IMR-90 (cell line): ENCODE measurements around the gene PARD3. TPM values are rescaled to one million over a fixed set of nuclear protein-coding genes. Genes with fewer than 3 reads are reported as not detected.

ENCODE experiments used
- ATAC-seq: fragments of 200-7000 bp; cut with Tn5 transposase; 2 replicates; pipeline ENCODE4 v1.9.1; 2020; ENCODE audit warnings: low read depth, mild to moderate bottlenecking, moderate library complexity
- BruUV-seq: library from RNA; stranded (reverse); fragments of 400-500 nt; replicated peaks from 2 replicates; lab custom pipeline; 2021; lab: Mats Ljungman, UMichigan
- CTCF ChIA-PET: fragments of 300-600 bp; formaldehyde crosslinking; extraction: SDS; loops from one replicate; lab custom pipeline; 2021; ENCODE audit warnings: antibody characterized with exemption; lab: Yijun Ruan, JAX
- POLR2A ChIA-PET: fragments of 300-600 bp; sonication (Branson Sonifier 250); formaldehyde crosslinking; loops from one replicate; lab custom pipeline; 2022; ENCODE audit warnings: antibody characterized with exemption; ENCODE audit not compliant: unreplicated experiment; lab: Charles Lee
- DNase-seq: peaks from one replicate; pipeline ENCODE4 v3.0.0; 2013
- H2AFZ ChIP-seq: replicated peaks from 2 replicates; pipeline ENCODE3; 2013; ENCODE audit warnings: low read length, mild to moderate bottlenecking; ENCODE audit not compliant: poor library complexity
- H2AK5ac ChIP-seq: 2 replicates; pipeline ENCODE4 v1.6.1; 2013; ENCODE audit warnings: low read depth, low read length, inconsistent platforms
- H2AK9ac ChIP-seq: replicated peaks from 2 replicates; pipeline ENCODE3; 2013; ENCODE audit warnings: mild to moderate bottlenecking, low read depth, low read length, moderate library complexity; ENCODE audit not compliant: poor library complexity
- H2BK120ac ChIP-seq: 2 replicates; pipeline ENCODE4 v1.6.1; 2013; ENCODE audit warnings: low read depth, low read length, inconsistent platforms
- H2BK15ac ChIP-seq: 3 replicates; pipeline ENCODE4 v1.6.1; 2013; ENCODE audit warnings: low read depth, low read length, inconsistent platforms
- H2BK20ac ChIP-seq: 2 replicates; pipeline ENCODE4 v1.6.1; 2013; ENCODE audit warnings: low read depth, mild to moderate bottlenecking, inconsistent platforms, low read length, moderate library complexity
- H2BK5ac ChIP-seq: 2 replicates; pipeline ENCODE4 v1.6.1; 2013; ENCODE audit warnings: mild to moderate bottlenecking, low read depth, low read length, inconsistent platforms; ENCODE audit not compliant: poor library complexity, severe bottlenecking
- H3K14ac ChIP-seq: replicated peaks from 2 replicates; pipeline ENCODE4 v1.6.1; 2013; ENCODE audit warnings: low read depth, low read length, inconsistent platforms
- H3K18ac ChIP-seq: 2 replicates; pipeline ENCODE4 v1.6.1; 2013; ENCODE audit warnings: low read depth, low read length, control low read depth
- H3K23ac ChIP-seq: 2 replicates; pipeline ENCODE4 v1.6.1; 2013; ENCODE audit warnings: low read depth, low read length, inconsistent platforms
- H3K27ac ChIP-seq: 2 replicates; pipeline ENCODE4 v1.5.1; 2013; ENCODE audit warnings: mild to moderate bottlenecking, control low read depth, low read length; ENCODE audit not compliant: insufficient read depth
- H3K27me3 ChIP-seq: 2 replicates; pipeline ENCODE4 v1.6.1; 2013; ENCODE audit warnings: low read length; ENCODE audit not compliant: control insufficient read depth, insufficient read depth
- H3K36me3 ChIP-seq: 2 replicates; pipeline ENCODE4 v1.6.1; 2013; ENCODE audit warnings: low read length, mixed read lengths; ENCODE audit not compliant: control insufficient read depth, insufficient read depth
- H3K4ac ChIP-seq: 2 replicates; pipeline ENCODE4 v1.6.1; 2013; ENCODE audit warnings: low read depth, low read length, inconsistent platforms
- H3K4me1 ChIP-seq: 2 replicates; pipeline ENCODE4 v1.6.1; 2013; ENCODE audit warnings: low read length, mixed read lengths; ENCODE audit not compliant: control insufficient read depth, insufficient read depth
- H3K4me2 ChIP-seq: 2 replicates; pipeline ENCODE4 v1.6.1; 2013; ENCODE audit warnings: low read depth, mild to moderate bottlenecking, control low read depth, low read length, moderate library complexity
- H3K4me3 ChIP-seq: 2 replicates; pipeline ENCODE4 v1.5.1; 2013; ENCODE audit warnings: low read depth, mild to moderate bottlenecking, control low read depth, low read length, moderate library complexity; ENCODE audit not compliant: insufficient read depth
- H3K56ac ChIP-seq: 2 replicates; pipeline ENCODE4 v1.6.1; 2013; ENCODE audit warnings: low read length, inconsistent platforms; ENCODE audit not compliant: insufficient read depth; ENCODE audit errors: extremely low read depth
- H3K79me1 ChIP-seq, 2 experiments: 2 replicates each; pipeline ENCODE4 v1.6.1; 2013; ENCODE audit warnings: low read length in 2 of 2, inconsistent platforms in 1 of 2, low read depth in 1 of 2
- H3K9ac ChIP-seq: 2 replicates; pipeline ENCODE4 v1.6.1; 2013; ENCODE audit warnings: low read depth, low read length, control low read depth
- H3K9me1 ChIP-seq: 2 replicates; pipeline ENCODE4 v1.6.1; 2013; ENCODE audit warnings: low read length, inconsistent platforms; ENCODE audit not compliant: insufficient read depth
- H3K9me3 ChIP-seq: 2 replicates; pipeline ENCODE4 v1.6.1; 2013; ENCODE audit warnings: low read length; ENCODE audit not compliant: control insufficient read depth, insufficient read depth
- H4K20me1 ChIP-seq: 2 replicates; pipeline ENCODE4 v1.6.1; 2013; ENCODE audit warnings: low read length, inconsistent platforms; ENCODE audit not compliant: insufficient read depth
- H4K5ac ChIP-seq: 2 replicates; pipeline ENCODE4 v1.6.1; 2013; ENCODE audit warnings: mild to moderate bottlenecking, low read depth, low read length, control low read depth
- H4K8ac ChIP-seq, 2 experiments: 2 replicates each; pipeline ENCODE4 v1.6.1; 2013; ENCODE audit warnings: low read depth in 2 of 2, low read length in 2 of 2, control low read depth in 1 of 2, inconsistent platforms in 1 of 2
- H4K91ac ChIP-seq: 2 replicates; pipeline ENCODE4 v1.6.1; 2013; ENCODE audit warnings: low read depth, low read length, inconsistent platforms; ENCODE audit not compliant: insufficient read depth
- BHLHE40 ChIP-seq: fragments of 150-350 bp; IDR thresholded peaks from 2 replicates; pipeline ENCODE4 v1.6.1; 2016; ENCODE audit warnings: mild to moderate bottlenecking, low read depth, low read length
- CEBPB ChIP-seq: IDR thresholded peaks from 2 replicates; pipeline ENCODE4 v1.6.1; 2012; ENCODE audit warnings: low read depth, low read length, improper control_type of control experiment
- CHD1 ChIP-seq: IDR thresholded peaks from 2 replicates; pipeline ENCODE4 v1.6.1; 2012; ENCODE audit warnings: low read depth, low read length, improper control_type of control experiment
- FOS ChIP-seq: fragments of 150-350 bp; IDR thresholded peaks from 2 replicates; pipeline ENCODE4 v1.6.1; 2016; ENCODE audit warnings: low read depth, low read length
- MAFK ChIP-seq: IDR thresholded peaks from 2 replicates; pipeline ENCODE4 v1.6.1; 2012; ENCODE audit warnings: low read depth, low read length, improper control_type of control experiment
- MAZ ChIP-seq: IDR thresholded peaks from 2 replicates; pipeline ENCODE4 v1.6.1; 2012; ENCODE audit warnings: low read depth, mild to moderate bottlenecking, low read length, improper control_type of control experiment, moderate library complexity, borderline replicate concordance
- MXI1 ChIP-seq: IDR thresholded peaks from 2 replicates; pipeline ENCODE4 v1.6.1; 2012; ENCODE audit warnings: low read depth, mild to moderate bottlenecking, low read length, moderate library complexity, borderline replicate concordance
- NFE2L2 ChIP-seq: fragments of 150-350 bp; IDR thresholded peaks from 2 replicates; pipeline ENCODE4 v1.6.1; 2016; ENCODE audit warnings: low read depth, mild to moderate bottlenecking, low read length
- POLR2A ChIP-seq: IDR thresholded peaks from 2 replicates; pipeline ENCODE4 v1.6.1; 2012; ENCODE audit warnings: mild to moderate bottlenecking, low read depth, low read length
- RAD21 ChIP-seq: IDR thresholded peaks from 2 replicates; pipeline ENCODE4 v1.6.1; 2012; ENCODE audit warnings: low read length, improper control_type of control experiment
- RCOR1 ChIP-seq: IDR thresholded peaks from 2 replicates; pipeline ENCODE4 v1.6.1; 2012; ENCODE audit warnings: mild to moderate bottlenecking, low read length, improper control_type of control experiment; ENCODE audit not compliant: insufficient replicate concordance
- RFX5 ChIP-seq: IDR thresholded peaks from 2 replicates; pipeline ENCODE4 v1.8.0; 2012; ENCODE audit warnings: low read depth, mild to moderate bottlenecking, low read length, moderate library complexity
- SMC3 ChIP-seq: fragments of 150-350 bp; IDR thresholded peaks from 2 replicates; pipeline ENCODE4 v1.6.1; 2016; ENCODE audit warnings: low read depth, mild to moderate bottlenecking, antibody characterized with exemption, low read length, moderate library complexity
- WGBS, 2 experiments: methylation state at CpG; one replicate each; pipeline versions ENCODE4 v1.1.5 to v1.1.7; 2013; ENCODE audit warnings: missing lambda C conversion rate in 2 of 2; ENCODE audit not compliant: insufficient read length in 1 of 2; ENCODE audit errors: extremely low coverage in 2 of 2; 5-methylcytosine and 5-hydroxymethylcytosine counted together
- dilution Hi-C: fragments of 300-500 bp; cut with HindIII; formaldehyde crosslinking; loops from one replicate; pipeline ENCODE4 v1.14.3; 2018; ENCODE audit warnings: low sequenced_read_pairs; ENCODE audit not compliant: unreplicated experiment
- in situ Hi-C: fragments of 300-500 bp; cut with MboI; formaldehyde crosslinking; loops from 3 replicates; pipeline ENCODE4 v1.14.3; 2019; ENCODE audit warnings: low sequenced_read_pairs, inconsistent platforms, mixed read lengths
- intact Hi-C: fragments of 100-400 bp; cut with micrococcal nuclease; formaldehyde crosslinking; loops from 2 replicates; pipeline ENCODE4 v1.10.0; 2022
- polyA plus RNA-seq, 3 experiments: library from polyadenylated mRNA; depleted of rRNA; stranded (reverse); fragments of >200 nt; gene quantifications; 2 replicates each; pipeline ENCODE4 v1.2.3, GENCODE V29; 2012; ENCODE audit warnings: low replicate concordance in 1 of 3
- total RNA-seq: library from RNA; depleted of rRNA; stranded (reverse); fragments of >200 nt; gene quantifications from 2 replicates; pipeline ENCODE4 v1.2.3, GENCODE V29; 2012
- TF ChIP-seq, protein P1 (sequence below): fragments of 150-350 bp; IDR thresholded peaks from 2 replicates; pipeline ENCODE4 v1.6.1; 2017; ENCODE audit warnings: mild to moderate bottlenecking, antibody characterized with exemption, low read length, low read depth
- TF ChIP-seq, protein P2 (sequence below): fragments of 150-350 bp; IDR thresholded peaks from 2 replicates; pipeline ENCODE4 v1.6.1; 2016; ENCODE audit warnings: low read depth, mild to moderate bottlenecking, low read length, moderate library complexity, borderline replicate concordance
- TF ChIP-seq, protein P3 (sequence below): conservative IDR thresholded peaks from 2 replicates; pipeline ENCODE4 v1.5.1; 2012; ENCODE audit warnings: mild to moderate bottlenecking, low read depth, low read length, improper control_type of control experiment

Gene PARD3
- total and polyA plus RNA-seq, 2 of the 4 experiments (the other 2 are of a cell fraction) = 14.6 to 37.5 TPM

DNA sequence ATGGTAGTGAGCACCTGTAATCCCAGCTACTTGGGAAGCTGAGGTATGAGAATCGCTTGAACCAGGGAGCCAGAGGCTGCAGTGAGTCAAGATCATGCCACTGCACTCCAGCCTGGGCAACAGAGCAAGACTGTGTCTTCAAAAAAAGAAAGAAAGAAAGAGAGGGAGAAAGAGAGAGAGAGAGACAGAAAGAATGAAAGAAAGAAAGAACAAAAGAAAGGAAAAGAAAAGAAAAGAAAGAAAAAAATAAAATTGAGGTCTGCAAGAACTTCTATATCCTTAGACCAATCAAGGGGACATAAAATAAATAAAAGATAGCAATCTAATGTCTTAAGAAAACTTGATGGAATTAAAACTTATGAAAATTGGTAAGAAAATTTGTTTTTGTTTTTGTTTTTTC, 34.9 kb upstream of the PARD3 start:
- in situ Hi-C loops (no loop called here), intact Hi-C loops (no loop called here), dilution Hi-C loops (no loop called here)
- no peak overlapping the region for H2BK5ac ChIP-seq
- H3K9ac ChIP-seq = no peak overlapping the region
- H3K36me3 ChIP-seq = no peaks in the 10 kb centered on the region
- H3K4ac ChIP-seq = no peak overlapping the region
- no peak overlapping the region for H3K14ac ChIP-seq
- TF ChIP-seq, protein P1, sequence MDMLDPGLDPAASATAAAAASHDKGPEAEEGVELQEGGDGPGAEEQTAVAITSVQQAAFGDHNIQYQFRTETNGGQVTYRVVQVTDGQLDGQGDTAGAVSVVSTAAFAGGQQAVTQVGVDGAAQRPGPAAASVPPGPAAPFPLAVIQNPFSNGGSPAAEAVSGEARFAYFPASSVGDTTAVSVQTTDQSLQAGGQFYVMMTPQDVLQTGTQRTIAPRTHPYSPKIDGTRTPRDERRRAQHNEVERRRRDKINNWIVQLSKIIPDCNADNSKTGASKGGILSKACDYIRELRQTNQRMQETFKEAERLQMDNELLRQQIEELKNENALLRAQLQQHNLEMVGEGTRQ = no peak
- TF ChIP-seq SMC3 = no peak
- no peak for TF ChIP-seq POLR2A
- TF ChIP-seq MAZ = no peak
- TF ChIP-seq FOS = no peak
- no peak for TF ChIP-seq RFX5
- TF ChIP-seq RAD21 = no peak
- TF ChIP-seq BHLHE40 = no peak
- TF ChIP-seq, protein P2, sequence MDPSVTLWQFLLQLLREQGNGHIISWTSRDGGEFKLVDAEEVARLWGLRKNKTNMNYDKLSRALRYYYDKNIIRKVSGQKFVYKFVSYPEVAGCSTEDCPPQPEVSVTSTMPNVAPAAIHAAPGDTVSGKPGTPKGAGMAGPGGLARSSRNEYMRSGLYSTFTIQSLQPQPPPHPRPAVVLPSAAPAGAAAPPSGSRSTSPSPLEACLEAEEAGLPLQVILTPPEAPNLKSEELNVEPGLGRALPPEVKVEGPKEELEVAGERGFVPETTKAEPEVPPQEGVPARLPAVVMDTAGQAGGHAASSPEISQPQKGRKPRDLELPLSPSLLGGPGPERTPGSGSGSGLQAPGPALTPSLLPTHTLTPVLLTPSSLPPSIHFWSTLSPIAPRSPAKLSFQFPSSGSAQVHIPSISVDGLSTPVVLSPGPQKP = no peak
- TF ChIP-seq CEBPB = no peak
- TF ChIP-seq MAFK = no peak
- TF ChIP-seq, protein P3, sequence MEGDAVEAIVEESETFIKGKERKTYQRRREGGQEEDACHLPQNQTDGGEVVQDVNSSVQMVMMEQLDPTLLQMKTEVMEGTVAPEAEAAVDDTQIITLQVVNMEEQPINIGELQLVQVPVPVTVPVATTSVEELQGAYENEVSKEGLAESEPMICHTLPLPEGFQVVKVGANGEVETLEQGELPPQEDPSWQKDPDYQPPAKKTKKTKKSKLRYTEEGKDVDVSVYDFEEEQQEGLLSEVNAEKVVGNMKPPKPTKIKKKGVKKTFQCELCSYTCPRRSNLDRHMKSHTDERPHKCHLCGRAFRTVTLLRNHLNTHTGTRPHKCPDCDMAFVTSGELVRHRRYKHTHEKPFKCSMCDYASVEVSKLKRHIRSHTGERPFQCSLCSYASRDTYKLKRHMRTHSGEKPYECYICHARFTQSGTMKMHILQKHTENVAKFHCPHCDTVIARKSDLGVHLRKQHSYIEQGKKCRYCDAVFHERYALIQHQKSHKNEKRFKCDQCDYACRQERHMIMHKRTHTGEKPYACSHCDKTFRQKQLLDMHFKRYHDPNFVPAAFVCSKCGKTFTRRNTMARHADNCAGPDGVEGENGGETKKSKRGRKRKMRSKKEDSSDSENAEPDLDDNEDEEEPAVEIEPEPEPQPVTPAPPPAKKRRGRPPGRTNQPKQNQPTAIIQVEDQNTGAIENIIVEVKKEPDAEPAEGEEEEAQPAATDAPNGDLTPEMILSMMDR = no peak
- no peak for TF ChIP-seq RCOR1
- no peak for TF ChIP-seq CHD1
- TF ChIP-seq MXI1 = no peak
- no peak for TF ChIP-seq NFE2L2
- H3K27me3 ChIP-seq = peaks cover 7% of the 10 kb centered on the region
- no peak overlapping the region for H2AK9ac ChIP-seq
- H3K27ac ChIP-seq = no peak overlapping the region
- no peaks in the 10 kb centered on the region for H4K20me1 ChIP-seq
- no peaks in the 10 kb centered on the region for H3K9me1 ChIP-seq
- H3K4me1 ChIP-seq = no peaks in the 10 kb centered on the region
- H3K23ac ChIP-seq = no peak overlapping the region
- DNase-seq (no peak), ATAC-seq (no peak)
- H3K4me2 ChIP-seq = no peak overlapping the region
- POLR2A ChIA-PET = no interaction called here
- H4K5ac ChIP-seq = no peak overlapping the region
- no peak overlapping the region for H3K4me3 ChIP-seq
- H3K9me3 ChIP-seq = no peaks in the 10 kb centered on the region
- CTCF ChIA-PET = no interaction called here
- H2AFZ ChIP-seq = no peak overlapping the region
- H2BK20ac ChIP-seq = no peak overlapping the region
- no peak overlapping the region for H4K8ac ChIP-seq
- H2AK5ac ChIP-seq = no peak overlapping the region
- H3K18ac ChIP-seq = no peak overlapping the region
- no peak overlapping the region for H3K56ac ChIP-seq
- no peak overlapping the region for H2BK120ac ChIP-seq
- no peak overlapping the region for H4K91ac ChIP-seq
- 89% methylated on average over 1 of the region's 1 CpG; no CpG with 5 or more reads in 1 of the 2 experiments for WGBS, 2 experiments
- no peaks in the 10 kb centered on the region for H3K79me1 ChIP-seq
- H2BK15ac ChIP-seq = no peak overlapping the region
- no TSS peak for BruUV-seq
